ENCODE results near the gene CHST8.

Gene CHST8

DNA sequence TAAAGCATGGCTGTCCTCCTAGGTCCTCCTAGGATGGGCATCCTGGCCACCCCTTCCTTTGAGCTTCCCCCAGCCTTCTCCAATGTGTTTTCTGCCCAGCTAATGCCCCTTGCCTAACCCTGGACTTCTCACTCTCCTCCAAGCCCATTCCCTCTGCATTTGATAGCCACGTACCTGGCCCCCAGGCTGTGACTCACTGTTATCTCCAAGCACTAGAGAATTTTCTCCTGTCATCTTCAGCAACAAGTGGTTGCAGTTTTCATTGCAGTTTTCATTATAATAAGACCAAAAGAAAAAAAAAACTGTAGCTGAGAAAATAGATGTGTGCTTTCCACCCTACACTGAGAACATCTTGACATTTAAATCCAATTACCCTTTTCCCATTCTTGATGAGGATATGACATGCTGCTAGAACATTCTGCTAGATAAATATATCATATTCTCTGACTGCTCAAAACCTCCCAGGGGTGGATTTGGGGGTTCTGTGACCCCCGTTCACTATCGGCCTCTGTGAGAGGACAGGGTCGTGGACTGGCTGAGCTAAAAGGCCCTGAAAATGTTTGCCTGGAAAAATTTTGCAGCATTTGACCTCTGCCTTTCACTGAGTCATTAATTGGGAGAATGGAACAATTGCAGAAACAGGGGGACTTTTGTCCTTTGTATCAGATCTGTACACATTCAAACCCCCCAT, 116.1 kb downstream of the CHST8 start:
- TF ChIP-seq, protein P1, sequence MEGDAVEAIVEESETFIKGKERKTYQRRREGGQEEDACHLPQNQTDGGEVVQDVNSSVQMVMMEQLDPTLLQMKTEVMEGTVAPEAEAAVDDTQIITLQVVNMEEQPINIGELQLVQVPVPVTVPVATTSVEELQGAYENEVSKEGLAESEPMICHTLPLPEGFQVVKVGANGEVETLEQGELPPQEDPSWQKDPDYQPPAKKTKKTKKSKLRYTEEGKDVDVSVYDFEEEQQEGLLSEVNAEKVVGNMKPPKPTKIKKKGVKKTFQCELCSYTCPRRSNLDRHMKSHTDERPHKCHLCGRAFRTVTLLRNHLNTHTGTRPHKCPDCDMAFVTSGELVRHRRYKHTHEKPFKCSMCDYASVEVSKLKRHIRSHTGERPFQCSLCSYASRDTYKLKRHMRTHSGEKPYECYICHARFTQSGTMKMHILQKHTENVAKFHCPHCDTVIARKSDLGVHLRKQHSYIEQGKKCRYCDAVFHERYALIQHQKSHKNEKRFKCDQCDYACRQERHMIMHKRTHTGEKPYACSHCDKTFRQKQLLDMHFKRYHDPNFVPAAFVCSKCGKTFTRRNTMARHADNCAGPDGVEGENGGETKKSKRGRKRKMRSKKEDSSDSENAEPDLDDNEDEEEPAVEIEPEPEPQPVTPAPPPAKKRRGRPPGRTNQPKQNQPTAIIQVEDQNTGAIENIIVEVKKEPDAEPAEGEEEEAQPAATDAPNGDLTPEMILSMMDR (conservative IDR thresholded peaks at IDR 0.05; ENCODE audit: low read length): no peak

DNA sequence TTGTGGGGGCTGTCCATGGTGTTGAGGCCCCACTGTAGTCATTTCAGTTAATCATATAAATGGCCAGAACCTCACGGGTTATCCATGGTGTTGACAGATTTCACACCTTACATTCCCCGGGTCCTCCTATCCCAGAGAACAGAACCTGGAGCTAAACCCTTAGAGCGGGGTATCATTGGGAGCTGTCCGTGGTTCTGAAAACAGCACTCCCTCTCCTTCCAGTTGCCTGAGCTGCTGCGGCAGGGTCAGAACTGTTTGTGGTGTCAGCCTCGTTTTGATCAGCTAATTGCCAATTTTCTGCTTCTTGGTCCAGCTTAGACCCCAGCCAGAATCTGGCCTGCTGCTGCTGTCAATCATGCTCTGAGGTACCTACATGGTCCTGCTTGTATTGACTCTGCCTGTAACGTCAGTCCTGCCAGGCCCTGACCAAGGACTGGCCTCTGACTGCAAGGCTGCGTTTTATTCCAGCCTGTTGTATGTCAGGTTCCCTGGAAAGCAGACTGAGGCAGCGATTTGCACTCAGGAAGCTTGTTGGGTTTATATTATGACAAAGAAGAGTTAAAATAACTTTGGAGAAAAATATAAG, 119.2 kb downstream of the CHST8 start:
- TF ChIP-seq, protein P1 (conservative IDR thresholded peaks at IDR 0.05; ENCODE audit: low read length): no peak
- DNase-seq (ENCODE audit: low read depth): peak; percentile 9
- no peak overlapping the region for H3K4me3 ChIP-seq (ENCODE audit: low read length)

More for the DNA sequence above, 116.1 kb downstream of the CHST8 start:
- no peak for DNase-seq (ENCODE audit: low read depth)
- no peak overlapping the region for H3K4me3 ChIP-seq (ENCODE audit: low read length)

DNA sequence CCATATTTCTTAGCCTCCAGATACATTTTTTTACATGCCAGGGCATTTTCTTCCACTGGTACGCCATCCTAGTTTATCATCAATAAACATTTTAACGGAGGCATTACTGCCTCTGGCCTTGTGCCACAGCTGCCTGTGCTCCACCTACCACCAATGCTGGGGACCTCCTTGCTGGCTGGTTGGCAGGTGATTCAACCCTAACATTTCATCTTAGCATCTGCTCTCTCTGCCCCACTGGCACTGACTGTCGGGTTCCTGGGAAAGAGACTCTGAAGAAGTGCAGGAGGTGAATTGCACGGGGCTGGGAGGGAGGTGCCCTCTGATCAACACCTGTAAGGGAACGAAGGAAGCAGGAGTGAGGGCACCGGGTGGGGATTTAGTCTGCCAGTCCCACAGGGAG, 123.5 kb downstream of the CHST8 start:
- TF ChIP-seq, protein P1 (conservative IDR thresholded peaks at IDR 0.05; ENCODE audit: low read length): no peak
- H3K4me3 ChIP-seq (ENCODE audit: low read length): no peak overlapping the region
- no peak for DNase-seq (ENCODE audit: low read depth)

DNA sequence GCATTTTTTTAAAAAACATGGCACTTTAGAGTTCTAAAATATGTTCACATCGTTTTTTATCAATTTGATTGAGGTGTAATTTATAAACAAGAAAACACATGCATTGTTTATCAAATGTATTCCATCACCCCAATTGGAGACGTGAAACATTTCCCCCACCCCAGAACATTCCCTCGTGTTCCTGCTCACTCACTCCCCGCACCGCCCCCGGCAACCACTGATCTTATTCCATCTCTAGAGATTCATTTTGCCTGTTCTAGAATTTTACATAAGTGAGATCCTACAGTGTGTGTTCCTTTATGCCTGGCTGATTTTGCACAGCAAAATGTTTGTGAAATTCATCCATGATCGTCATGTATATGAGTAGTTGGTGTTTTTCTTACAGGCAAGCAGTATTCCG, 124.4 kb downstream of the CHST8 start:
- no peak overlapping the region for H3K4me3 ChIP-seq (ENCODE audit: low read length)
- TF ChIP-seq, protein P1 (conservative IDR thresholded peaks at IDR 0.05; ENCODE audit: low read length): no peak
- DNase-seq (ENCODE audit: low read depth): no peak

DNA sequence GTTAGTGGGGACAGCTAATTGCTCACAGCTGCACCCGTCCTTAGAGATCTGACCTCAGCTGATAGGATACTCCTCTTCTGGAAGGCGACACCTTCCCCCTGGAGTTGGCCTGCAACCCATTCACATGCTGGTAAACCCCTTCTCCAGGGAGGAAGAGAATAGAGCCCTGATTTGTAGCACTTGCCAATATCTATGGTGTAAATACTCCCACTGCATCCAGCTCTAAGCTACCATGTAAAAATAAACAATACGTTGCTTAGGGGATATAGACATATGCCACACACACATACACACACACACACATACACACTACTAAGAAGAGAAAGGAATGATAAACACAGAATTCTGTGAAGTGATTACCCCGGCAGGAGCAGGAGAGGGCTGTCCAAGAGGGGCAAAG, 125.5 kb downstream of the CHST8 start:
- no peak for DNase-seq (ENCODE audit: low read depth)
- no peak overlapping the region for H3K4me3 ChIP-seq (ENCODE audit: low read length)
- TF ChIP-seq, protein P1 (conservative IDR thresholded peaks at IDR 0.05; ENCODE audit: low read length): no peak

DNA sequence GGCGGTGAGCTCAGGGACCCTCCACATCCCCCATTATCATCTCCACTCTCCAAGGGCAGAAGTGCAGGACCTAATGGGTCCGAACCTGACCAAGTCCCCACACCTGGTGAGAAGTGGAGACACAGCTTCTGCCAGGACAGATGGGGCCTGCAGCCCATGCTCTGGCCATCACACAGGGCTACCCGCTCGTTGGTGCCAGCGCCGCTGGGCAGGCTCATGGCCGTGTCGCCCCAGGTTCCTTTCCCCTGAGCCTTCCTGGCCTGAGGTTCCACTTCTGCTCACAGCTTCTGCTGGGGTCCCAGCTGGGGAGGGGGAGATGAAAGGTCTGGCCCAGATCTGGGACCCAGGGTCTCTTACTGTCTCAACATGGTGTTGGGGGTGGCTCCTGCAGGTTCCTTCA, 126.5 kb downstream of the CHST8 start:
- no peak for DNase-seq (ENCODE audit: low read depth)
- TF ChIP-seq, protein P1 (conservative IDR thresholded peaks at IDR 0.05; ENCODE audit: low read length): no peak
- H3K4me3 ChIP-seq (ENCODE audit: low read length): no peak overlapping the region

DNA sequence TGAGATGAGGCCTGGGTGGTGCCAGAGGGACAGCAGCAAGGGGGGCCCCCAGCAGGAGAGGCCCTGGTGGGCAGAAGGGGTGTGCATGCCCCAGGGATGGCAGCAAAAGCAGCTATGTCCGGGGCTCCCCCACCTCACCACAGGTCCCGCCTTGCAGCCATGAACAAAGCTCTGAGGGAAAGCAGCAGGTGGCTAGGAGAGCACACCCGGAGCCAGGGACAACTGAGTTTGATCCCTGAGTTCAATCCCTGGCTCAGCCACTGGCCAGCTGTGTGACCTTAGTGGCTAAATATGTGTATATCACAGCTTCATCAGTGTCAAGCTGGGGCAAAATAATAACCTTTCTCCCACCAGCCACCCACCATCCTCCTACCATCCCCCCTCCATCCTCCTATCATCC, 127.3 kb downstream of the CHST8 start:
- H3K4me3 ChIP-seq (ENCODE audit: low read length): no peak overlapping the region
- TF ChIP-seq, protein P1 (conservative IDR thresholded peaks at IDR 0.05; ENCODE audit: low read length): no peak
- DNase-seq (ENCODE audit: low read depth): no peak
